ENCODE measurements around the gene EXOSC3.
A peak's percentile ranks its signal among the peaks of the same experiment; 100 is the strongest.

The EXOSC3 gene

DNA sequence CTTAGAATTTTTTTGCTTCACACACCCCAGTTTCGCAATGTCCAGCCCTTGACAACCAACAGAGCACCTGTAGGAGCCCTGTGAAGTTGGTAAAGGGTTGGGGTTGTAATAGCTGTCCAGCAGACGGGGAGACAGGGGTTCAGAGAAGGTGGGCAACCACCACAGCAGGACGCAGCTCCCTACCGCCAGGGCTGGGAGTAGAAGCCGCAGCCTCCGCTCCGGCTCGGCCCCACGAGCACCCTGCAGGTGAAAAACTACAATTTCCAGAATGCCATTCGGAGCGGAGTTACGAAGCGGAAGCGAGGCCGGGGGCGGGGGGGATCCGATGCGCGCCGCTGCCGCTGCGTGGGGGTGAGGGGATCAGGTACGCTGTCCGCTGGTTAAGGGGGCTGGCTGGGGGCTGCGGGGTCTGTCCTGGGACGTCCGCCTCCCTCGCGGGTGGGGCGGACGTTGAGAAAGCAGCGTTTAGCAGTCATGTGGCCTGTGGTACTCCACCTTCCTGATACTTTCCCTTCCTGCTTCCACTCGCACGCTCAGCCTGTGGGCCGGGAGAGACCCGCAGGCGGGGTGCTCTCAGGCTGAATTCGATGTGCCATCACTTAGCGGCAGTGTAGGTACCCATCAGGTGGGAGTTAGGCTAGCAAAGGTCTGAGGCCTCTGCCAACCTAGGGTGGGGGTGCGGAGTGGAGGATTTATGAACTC is 31.2 kb downstream of the EXOSC3 start, which contains the start of gene TRMT10B (continued):
- TF ChIP-seq, protein P1, sequence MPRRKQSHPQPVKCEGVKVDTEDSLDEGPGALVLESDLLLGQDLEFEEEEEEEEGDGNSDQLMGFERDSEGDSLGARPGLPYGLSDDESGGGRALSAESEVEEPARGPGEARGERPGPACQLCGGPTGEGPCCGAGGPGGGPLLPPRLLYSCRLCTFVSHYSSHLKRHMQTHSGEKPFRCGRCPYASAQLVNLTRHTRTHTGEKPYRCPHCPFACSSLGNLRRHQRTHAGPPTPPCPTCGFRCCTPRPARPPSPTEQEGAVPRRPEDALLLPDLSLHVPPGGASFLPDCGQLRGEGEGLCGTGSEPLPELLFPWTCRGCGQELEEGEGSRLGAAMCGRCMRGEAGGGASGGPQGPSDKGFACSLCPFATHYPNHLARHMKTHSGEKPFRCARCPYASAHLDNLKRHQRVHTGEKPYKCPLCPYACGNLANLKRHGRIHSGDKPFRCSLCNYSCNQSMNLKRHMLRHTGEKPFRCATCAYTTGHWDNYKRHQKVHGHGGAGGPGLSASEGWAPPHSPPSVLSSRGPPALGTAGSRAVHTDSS (tag by site-specific recombination; IDR thresholded peaks at IDR 0.05): no peak
- TF ChIP-seq ZNF791 (tag by site-specific recombination; IDR thresholded peaks at IDR 0.05) (no peak), ZNF561 (tag by site-specific recombination; IDR thresholded peaks at IDR 0.05; ENCODE audit: borderline replicate concordance) (no peak), ZFHX2 (tag by site-specific recombination; conservative IDR thresholded peaks at IDR 0.05) (peak; percentile 72), ZNF10 (tag by site-specific recombination; IDR thresholded peaks at IDR 0.05) (no peak), ZNF391 (tag by site-specific recombination; IDR thresholded peaks at IDR 0.05; ENCODE audit: borderline replicate concordance, low read depth) (no peak), ZFP41 (tag by site-specific recombination; IDR thresholded peaks at IDR 0.05; ENCODE audit: borderline replicate concordance) (no peak), ZNF302 (tag by site-specific recombination; IDR thresholded peaks at IDR 0.05; ENCODE audit: low read depth) (no peak), ZSCAN23 (tag by site-specific recombination; IDR thresholded peaks at IDR 0.05) (no peak), ZNF473 (tag by site-specific recombination; IDR thresholded peaks at IDR 0.05) (no peak), ZNF560 (tag by site-specific recombination; IDR thresholded peaks at IDR 0.05; ENCODE audit: borderline replicate concordance) (peak; percentile 39; the same call in 1 of the 2 replicates), ZNF837 (tag by site-specific recombination; IDR thresholded peaks at IDR 0.05) (no peak), ZNF138 (tag by site-specific recombination; IDR thresholded peaks at IDR 0.05; ENCODE audit: borderline replicate concordance) (no peak), ZNF155 (tag by site-specific recombination; IDR thresholded peaks at IDR 0.05) (no peak), ZNF350 (tag by site-specific recombination; IDR thresholded peaks at IDR 0.05) (no peak), ZNF112 (tag by site-specific recombination; IDR thresholded peaks at IDR 0.05) (no peak), ZNF623 (tag by site-specific recombination; IDR thresholded peaks at IDR 0.05) (no peak), ZNF529 (tag by site-specific recombination; IDR thresholded peaks at IDR 0.05; ENCODE audit: insufficient replicate concordance) (no peak)
- TF ChIP-seq, protein P2, sequence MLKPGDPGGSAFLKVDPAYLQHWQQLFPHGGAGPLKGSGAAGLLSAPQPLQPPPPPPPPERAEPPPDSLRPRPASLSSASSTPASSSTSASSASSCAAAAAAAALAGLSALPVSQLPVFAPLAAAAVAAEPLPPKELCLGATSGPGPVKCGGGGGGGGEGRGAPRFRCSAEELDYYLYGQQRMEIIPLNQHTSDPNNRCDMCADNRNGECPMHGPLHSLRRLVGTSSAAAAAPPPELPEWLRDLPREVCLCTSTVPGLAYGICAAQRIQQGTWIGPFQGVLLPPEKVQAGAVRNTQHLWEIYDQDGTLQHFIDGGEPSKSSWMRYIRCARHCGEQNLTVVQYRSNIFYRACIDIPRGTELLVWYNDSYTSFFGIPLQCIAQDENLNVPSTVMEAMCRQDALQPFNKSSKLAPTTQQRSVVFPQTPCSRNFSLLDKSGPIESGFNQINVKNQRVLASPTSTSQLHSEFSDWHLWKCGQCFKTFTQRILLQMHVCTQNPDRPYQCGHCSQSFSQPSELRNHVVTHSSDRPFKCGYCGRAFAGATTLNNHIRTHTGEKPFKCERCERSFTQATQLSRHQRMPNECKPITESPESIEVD (tag by site-specific recombination; IDR thresholded peaks at IDR 0.05): no peak
- TF ChIP-seq, protein P3, sequence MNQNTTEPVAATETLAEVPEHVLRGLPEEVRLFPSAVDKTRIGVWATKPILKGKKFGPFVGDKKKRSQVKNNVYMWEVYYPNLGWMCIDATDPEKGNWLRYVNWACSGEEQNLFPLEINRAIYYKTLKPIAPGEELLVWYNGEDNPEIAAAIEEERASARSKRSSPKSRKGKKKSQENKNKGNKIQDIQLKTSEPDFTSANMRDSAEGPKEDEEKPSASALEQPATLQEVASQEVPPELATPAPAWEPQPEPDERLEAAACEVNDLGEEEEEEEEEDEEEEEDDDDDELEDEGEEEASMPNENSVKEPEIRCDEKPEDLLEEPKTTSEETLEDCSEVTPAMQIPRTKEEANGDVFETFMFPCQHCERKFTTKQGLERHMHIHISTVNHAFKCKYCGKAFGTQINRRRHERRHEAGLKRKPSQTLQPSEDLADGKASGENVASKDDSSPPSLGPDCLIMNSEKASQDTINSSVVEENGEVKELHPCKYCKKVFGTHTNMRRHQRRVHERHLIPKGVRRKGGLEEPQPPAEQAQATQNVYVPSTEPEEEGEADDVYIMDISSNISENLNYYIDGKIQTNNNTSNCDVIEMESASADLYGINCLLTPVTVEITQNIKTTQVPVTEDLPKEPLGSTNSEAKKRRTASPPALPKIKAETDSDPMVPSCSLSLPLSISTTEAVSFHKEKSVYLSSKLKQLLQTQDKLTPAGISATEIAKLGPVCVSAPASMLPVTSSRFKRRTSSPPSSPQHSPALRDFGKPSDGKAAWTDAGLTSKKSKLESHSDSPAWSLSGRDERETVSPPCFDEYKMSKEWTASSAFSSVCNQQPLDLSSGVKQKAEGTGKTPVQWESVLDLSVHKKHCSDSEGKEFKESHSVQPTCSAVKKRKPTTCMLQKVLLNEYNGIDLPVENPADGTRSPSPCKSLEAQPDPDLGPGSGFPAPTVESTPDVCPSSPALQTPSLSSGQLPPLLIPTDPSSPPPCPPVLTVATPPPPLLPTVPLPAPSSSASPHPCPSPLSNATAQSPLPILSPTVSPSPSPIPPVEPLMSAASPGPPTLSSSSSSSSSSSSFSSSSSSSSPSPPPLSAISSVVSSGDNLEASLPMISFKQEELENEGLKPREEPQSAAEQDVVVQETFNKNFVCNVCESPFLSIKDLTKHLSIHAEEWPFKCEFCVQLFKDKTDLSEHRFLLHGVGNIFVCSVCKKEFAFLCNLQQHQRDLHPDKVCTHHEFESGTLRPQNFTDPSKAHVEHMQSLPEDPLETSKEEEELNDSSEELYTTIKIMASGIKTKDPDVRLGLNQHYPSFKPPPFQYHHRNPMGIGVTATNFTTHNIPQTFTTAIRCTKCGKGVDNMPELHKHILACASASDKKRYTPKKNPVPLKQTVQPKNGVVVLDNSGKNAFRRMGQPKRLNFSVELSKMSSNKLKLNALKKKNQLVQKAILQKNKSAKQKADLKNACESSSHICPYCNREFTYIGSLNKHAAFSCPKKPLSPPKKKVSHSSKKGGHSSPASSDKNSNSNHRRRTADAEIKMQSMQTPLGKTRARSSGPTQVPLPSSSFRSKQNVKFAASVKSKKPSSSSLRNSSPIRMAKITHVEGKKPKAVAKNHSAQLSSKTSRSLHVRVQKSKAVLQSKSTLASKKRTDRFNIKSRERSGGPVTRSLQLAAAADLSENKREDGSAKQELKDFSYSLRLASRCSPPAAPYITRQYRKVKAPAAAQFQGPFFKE (tag by site-specific recombination; IDR thresholded peaks at IDR 0.05; ENCODE audit: borderline replicate concordance): no peak
- TF ChIP-seq, protein P4, sequence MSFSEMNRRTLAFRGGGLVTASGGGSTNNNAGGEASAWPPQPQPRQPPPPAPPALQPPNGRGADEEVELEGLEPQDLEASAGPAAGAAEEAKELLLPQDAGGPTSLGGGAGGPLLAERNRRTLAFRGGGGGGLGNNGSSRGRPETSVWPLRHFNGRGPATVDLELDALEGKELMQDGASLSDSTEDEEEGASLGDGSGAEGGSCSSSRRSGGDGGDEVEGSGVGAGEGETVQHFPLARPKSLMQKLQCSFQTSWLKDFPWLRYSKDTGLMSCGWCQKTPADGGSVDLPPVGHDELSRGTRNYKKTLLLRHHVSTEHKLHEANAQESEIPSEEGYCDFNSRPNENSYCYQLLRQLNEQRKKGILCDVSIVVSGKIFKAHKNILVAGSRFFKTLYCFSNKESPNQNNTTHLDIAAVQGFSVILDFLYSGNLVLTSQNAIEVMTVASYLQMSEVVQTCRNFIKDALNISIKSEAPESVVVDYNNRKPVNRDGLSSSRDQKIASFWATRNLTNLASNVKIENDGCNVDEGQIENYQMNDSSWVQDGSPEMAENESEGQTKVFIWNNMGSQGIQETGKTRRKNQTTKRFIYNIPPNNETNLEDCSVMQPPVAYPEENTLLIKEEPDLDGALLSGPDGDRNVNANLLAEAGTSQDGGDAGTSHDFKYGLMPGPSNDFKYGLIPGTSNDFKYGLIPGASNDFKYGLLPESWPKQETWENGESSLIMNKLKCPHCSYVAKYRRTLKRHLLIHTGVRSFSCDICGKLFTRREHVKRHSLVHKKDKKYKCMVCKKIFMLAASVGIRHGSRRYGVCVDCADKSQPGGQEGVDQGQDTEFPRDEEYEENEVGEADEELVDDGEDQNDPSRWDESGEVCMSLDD (tag by site-specific recombination; IDR thresholded peaks at IDR 0.05): no peak
- TF ChIP-seq, protein P5, sequence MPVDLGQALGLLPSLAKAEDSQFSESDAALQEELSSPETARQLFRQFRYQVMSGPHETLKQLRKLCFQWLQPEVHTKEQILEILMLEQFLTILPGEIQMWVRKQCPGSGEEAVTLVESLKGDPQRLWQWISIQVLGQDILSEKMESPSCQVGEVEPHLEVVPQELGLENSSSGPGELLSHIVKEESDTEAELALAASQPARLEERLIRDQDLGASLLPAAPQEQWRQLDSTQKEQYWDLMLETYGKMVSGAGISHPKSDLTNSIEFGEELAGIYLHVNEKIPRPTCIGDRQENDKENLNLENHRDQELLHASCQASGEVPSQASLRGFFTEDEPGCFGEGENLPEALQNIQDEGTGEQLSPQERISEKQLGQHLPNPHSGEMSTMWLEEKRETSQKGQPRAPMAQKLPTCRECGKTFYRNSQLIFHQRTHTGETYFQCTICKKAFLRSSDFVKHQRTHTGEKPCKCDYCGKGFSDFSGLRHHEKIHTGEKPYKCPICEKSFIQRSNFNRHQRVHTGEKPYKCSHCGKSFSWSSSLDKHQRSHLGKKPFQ (tag by site-specific recombination; IDR thresholded peaks at IDR 0.05): no peak
- TF ChIP-seq, protein P6, sequence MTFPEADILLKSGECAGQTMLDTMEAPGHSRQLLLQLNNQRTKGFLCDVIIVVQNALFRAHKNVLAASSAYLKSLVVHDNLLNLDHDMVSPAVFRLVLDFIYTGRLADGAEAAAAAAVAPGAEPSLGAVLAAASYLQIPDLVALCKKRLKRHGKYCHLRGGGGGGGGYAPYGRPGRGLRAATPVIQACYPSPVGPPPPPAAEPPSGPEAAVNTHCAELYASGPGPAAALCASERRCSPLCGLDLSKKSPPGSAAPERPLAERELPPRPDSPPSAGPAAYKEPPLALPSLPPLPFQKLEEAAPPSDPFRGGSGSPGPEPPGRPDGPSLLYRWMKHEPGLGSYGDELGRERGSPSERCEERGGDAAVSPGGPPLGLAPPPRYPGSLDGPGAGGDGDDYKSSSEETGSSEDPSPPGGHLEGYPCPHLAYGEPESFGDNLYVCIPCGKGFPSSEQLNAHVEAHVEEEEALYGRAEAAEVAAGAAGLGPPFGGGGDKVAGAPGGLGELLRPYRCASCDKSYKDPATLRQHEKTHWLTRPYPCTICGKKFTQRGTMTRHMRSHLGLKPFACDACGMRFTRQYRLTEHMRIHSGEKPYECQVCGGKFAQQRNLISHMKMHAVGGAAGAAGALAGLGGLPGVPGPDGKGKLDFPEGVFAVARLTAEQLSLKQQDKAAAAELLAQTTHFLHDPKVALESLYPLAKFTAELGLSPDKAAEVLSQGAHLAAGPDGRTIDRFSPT (tag by site-specific recombination; IDR thresholded peaks at IDR 0.05): no peak

All from HEK293 (cell line).